Stimulated activated CD4-positive, alpha-beta T cell treated with anti-CD3 and anti-CD28 coated beads, Interleukin-15, amount 100 ng/mL, for 24 hours (primary cell): Measurements from ENCODE around the gene NCBP3.

Experiments used
- DNase-seq: peaks from one replicate; pipeline ENCODE4 v3.0.0-alpha.2; 2020

NCBP3 gene

GRCh38 chr17:3782751-3783150, 63.3 kb downstream of the NCBP3 start:
- DNase-seq: no peak

GRCh38 chr17:3780986-3781385, 65.1 kb downstream of the NCBP3 start:
- no peak for DNase-seq

GRCh38 chr17:3777366-3778120, 68.5 kb downstream of the NCBP3 start:
- DNase-seq: no peak

- DNase-seq: no peak
Measured at GRCh38 chr17:3773966-3774365, 72.1 kb downstream of the NCBP3 start.

GRCh38 chr17:3773511-3773910, 72.5 kb downstream of the NCBP3 start:
- DNase-seq: no peak

- DNase-seq: no peak
Measured at GRCh38 chr17:3772764-3773163, 73.3 kb downstream of the NCBP3 start.

- no peak for DNase-seq
Measured at GRCh38 chr17:3771140-3771539, 74.9 kb downstream of the NCBP3 start.

GRCh38 chr17:3770466-3770865, 75.6 kb downstream of the NCBP3 start:
- no peak for DNase-seq

GRCh38 chr17:3768769-3769168, 77.3 kb downstream of the NCBP3 start:
- DNase-seq: no peak

GRCh38 chr17:3768341-3768740, 77.7 kb downstream of the NCBP3 start:
- DNase-seq: no peak

- no peak for DNase-seq
Measured at GRCh38 chr17:3766779-3767178, 79.3 kb downstream of the NCBP3 start.

- no peak for DNase-seq
Measured at GRCh38 chr17:3765981-3766380, 80.1 kb downstream of the NCBP3 start.

GRCh38 chr17:3763777-3764170, 82.3 kb downstream of the NCBP3 start:
- no peak for DNase-seq

GRCh38 chr17:3762922-3763776, 82.9 kb downstream of the NCBP3 start:
- peak; percentile 45 for DNase-seq

- no peak for DNase-seq
Measured at GRCh38 chr17:3761918-3762380, 84.1 kb downstream of the NCBP3 start.

GRCh38 chr17:3761036-3761917, 84.8 kb downstream of the NCBP3 start:
- no peak for DNase-seq

- no peak for DNase-seq
Measured at GRCh38 chr17:3759597-3760216, 86.3 kb downstream of the NCBP3 start.

GRCh38 chr17:3755335-3756030, 90.6 kb downstream of the NCBP3 start:
- DNase-seq: no peak

GRCh38 chr17:3754458-3755334, 91.3 kb downstream of the NCBP3 start:
- peak; percentile 73 for DNase-seq

- DNase-seq: no peak
Measured at GRCh38 chr17:3754066-3754457, 92.0 kb downstream of the NCBP3 start.

- no peak for DNase-seq
Measured at GRCh38 chr17:3753624-3754023, 92.4 kb downstream of the NCBP3 start.
